Forelimb muscle (tissue), 1 donor: ENCODE measurements around the gene IFT20. TPM values are rescaled to one million over a fixed set of nuclear protein-coding genes. Genes with fewer than 3 reads are reported as not detected.
"Not testable (repeated sequence)": the region's sequence is repeated elsewhere in the genome, so short reads cannot be mapped to it uniquely, and the experiment has no call there.

Source experiments
- DNase-seq: peaks from one replicate; pipeline ENCODE4 v3.0.0-alpha.2; 2013; ENCODE audit warnings: low read depth
- polyA plus RNA-seq: library from polyadenylated mRNA; unstranded; fragments of 120-200 nt; gene quantifications from one replicate; pipeline ENCODE4 v1.2.1, GENCODE V29; 2013; ENCODE audit not compliant: insufficient read length

The IFT20 gene
- polyA plus RNA-seq, 1 donor, result 30.9 TPM

GRCh38 chr17:28315846-28316705 is 19.2 kb downstream of the IFT20 start:
- DNase-seq, result no peak

GRCh38 chr17:28313841-28314240 is 21.4 kb downstream of the IFT20 start:
- no peak for DNase-seq

GRCh38 chr17:28306954-28307401 is 28.3 kb downstream of the IFT20 start:
- no peak for DNase-seq

DNA sequence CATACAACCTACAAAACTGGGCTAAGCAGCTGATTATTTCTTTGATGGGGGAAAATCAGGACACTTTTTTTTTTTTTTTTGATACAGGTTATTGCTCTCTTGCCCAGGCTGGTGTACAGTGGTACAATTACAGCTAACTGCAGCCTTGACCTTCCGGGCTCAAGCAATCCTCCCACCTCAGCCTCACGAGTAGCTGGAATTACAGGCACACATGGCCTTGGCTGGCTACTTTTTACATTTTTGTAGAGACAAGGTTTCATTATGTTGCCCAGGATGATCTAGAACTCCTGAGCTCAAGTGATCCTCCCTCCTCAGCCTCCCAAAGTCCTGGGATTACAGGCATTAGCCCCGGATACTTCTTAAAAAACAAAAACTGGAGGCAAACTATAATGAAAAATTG is 36.8 kb downstream of the IFT20 start:
- no peak for DNase-seq

- no peak for DNase-seq
These were observed 39.3 kb downstream of the IFT20 start for GRCh38 chr17:28295677-28296578.

GRCh38 chr17:28293994-28294393 is 41.3 kb downstream of the IFT20 start:
- DNase-seq, result no peak

GRCh38 chr17:28292878-28293277 is 42.4 kb downstream of the IFT20 start:
- DNase-seq, result not testable (repeated sequence)

GRCh38 chr17:28291780-28292330 is 43.4 kb downstream of the IFT20 start:
- no peak for DNase-seq

GRCh38 chr17:28290703-28291102 is 44.6 kb downstream of the IFT20 start:
- no peak for DNase-seq

DNA sequence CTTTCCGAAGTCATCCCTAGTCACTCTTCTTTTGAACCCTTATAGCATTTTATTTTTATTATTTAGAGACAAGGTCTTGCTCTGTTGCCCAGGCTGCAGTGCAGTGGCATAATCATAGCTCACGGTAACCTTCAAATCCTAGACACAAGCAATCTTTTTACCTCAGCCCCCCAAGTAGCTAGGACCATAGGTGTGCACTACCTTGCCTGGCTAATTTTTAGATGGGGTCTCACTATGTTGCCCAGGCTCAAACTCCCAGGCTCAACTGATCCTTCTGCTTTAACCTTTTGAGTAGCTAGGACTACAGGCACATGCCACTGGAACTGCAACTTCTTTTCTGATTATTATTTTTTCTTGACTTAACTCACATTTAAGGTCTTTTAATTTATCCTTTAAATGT is 49.3 kb downstream of the IFT20 start:
- no peak for DNase-seq

GRCh38 chr17:28282596-28282995 is 52.7 kb downstream of the IFT20 start:
- DNase-seq, result no peak

DNA sequence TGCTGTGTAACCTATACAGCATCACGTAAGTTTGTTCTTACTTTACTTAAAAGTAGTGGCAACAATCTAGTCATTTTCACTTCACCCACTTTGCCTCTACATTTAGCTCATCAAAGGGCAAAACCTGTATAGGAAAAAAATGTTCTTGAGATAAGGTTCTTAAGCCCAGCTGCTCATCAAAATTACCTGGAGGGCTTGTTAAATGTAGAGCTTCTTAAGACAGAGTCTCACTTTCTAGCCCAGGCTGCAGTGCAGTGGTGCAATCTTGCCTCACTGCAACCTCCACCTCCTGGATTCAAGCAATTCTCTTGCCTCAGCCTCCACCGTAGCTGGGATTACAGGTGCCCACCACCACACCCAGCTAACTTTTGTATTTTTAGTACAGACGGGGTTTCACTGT is 54.4 kb downstream of the IFT20 start:
- DNase-seq, result no peak

- DNase-seq, result no peak
These were observed 55.9 kb downstream of the IFT20 start for GRCh38 chr17:28279411-28279810.

Other genes with a start within 250 kb of the IFT20 start
- 17.7 TPM for gene TMEM97, start 16.3 kb downstream of the IFT20 start, polyA plus RNA-seq
- 29.1 TPM for gene TNFAIP1, start 289 bp upstream of the IFT20 start, polyA plus RNA-seq
- 61.3 TPM for gene POLDIP2, start 22.1 kb upstream of the IFT20 start, polyA plus RNA-seq
- gene SEBOX, start 29.7 kb upstream of the IFT20 start, polyA plus RNA-seq, result not detected
- 0.32 TPM for gene VTN, start 34.8 kb upstream of the IFT20 start, polyA plus RNA-seq
- gene SARM1, start 36.2 kb upstream of the IFT20 start, polyA plus RNA-seq, result 5.3 TPM
- 7.0 TPM for gene SLC46A1, start 70.7 kb upstream of the IFT20 start, polyA plus RNA-seq
- not detected for gene SLC13A2, start 138.2 kb upstream of the IFT20 start, polyA plus RNA-seq
- not detected for gene FOXN1, start 170.9 kb upstream of the IFT20 start, polyA plus RNA-seq
- 10.7 TPM for gene UNC119, start 217.2 kb upstream of the IFT20 start, polyA plus RNA-seq
- 44.4 TPM for gene PIGS, start 236.1 kb upstream of the IFT20 start, polyA plus RNA-seq
- gene ALDOC, start 241.4 kb upstream of the IFT20 start, polyA plus RNA-seq, result 1.4 TPM